KG1 (cell line): ENCODE data around the gene ADK.

Source experiments
- DNase-seq: peaks from one replicate; lab custom pipeline; 2025; lab: John Stamatoyannopoulos, UW

ADK gene

GRCh38 chr10:74610299-74610698 lies 459.3 kb downstream of the ADK start:
- no peak for DNase-seq

- no peak for DNase-seq
These were observed 461.2 kb downstream of the ADK start for GRCh38 chr10:74612195-74612594.

GRCh38 chr10:74620626-74621025 lies 469.6 kb downstream of the ADK start:
- DNase-seq: no peak

- DNase-seq: no peak
These were observed 472.8 kb downstream of the ADK start for GRCh38 chr10:74623786-74624185.

- no peak for DNase-seq
These were observed 473.5 kb downstream of the ADK start for GRCh38 chr10:74624501-74624900.

GRCh38 chr10:74628136-74628535 lies 477.1 kb downstream of the ADK start:
- no peak for DNase-seq

- no peak for DNase-seq
These were observed 484.0 kb downstream of the ADK start for GRCh38 chr10:74634995-74635536.

GRCh38 chr10:74635655-74636054 lies 484.6 kb downstream of the ADK start:
- DNase-seq: no peak

GRCh38 chr10:74637685-74638084 lies 486.7 kb downstream of the ADK start:
- no peak for DNase-seq

- no peak for DNase-seq
These were observed 489.3 kb downstream of the ADK start for GRCh38 chr10:74640134-74640921.

GRCh38 chr10:74641659-74642058 lies 490.6 kb downstream of the ADK start:
- DNase-seq: no peak

GRCh38 chr10:74642901-74643595 lies 492.0 kb downstream of the ADK start:
- no peak for DNase-seq

- no peak for DNase-seq
These were observed 492.6 kb downstream of the ADK start for GRCh38 chr10:74643596-74643975.

- no peak for DNase-seq
These were observed 493.7 kb downstream of the ADK start for GRCh38 chr10:74644738-74645137.

- no peak for DNase-seq
These were observed 494.7 kb downstream of the ADK start for GRCh38 chr10:74645692-74646091.

GRCh38 chr10:74650613-74651012 lies 499.6 kb downstream of the ADK start:
- no peak for DNase-seq

- no peak for DNase-seq
These were observed 500.5 kb downstream of the ADK start for GRCh38 chr10:74651565-74651964.

- no peak for DNase-seq
These were observed 501.6 kb downstream of the ADK start for GRCh38 chr10:74652664-74653063.

GRCh38 chr10:74658511-74658910 lies 507.5 kb downstream of the ADK start:
- no peak for DNase-seq

- DNase-seq: no peak
These were observed 511.6 kb downstream of the ADK start for GRCh38 chr10:74662635-74663034.

- no peak for DNase-seq
These were observed 518.2 kb downstream of the ADK start for GRCh38 chr10:74669210-74669609.

- DNase-seq: no peak
These were observed 520.7 kb downstream of the ADK start for GRCh38 chr10:74671716-74672115.

- DNase-seq: no peak
These were observed 521.6 kb downstream of the ADK start for GRCh38 chr10:74672430-74673165.
